ENCODE results near the gene DRD4.
"Not testable (repeated sequence)": the region's sequence is repeated elsewhere in the genome, so short reads cannot be mapped to it uniquely, and the experiment has no call there.

DRD4 gene

GRCh38 chr11:645536-645935, 8.5 kb downstream of the DRD4 start:
- DNase-seq (ENCODE audit: low read depth): no peak

- no peak for DNase-seq (ENCODE audit: low read depth)
These were observed 9.1 kb downstream of the DRD4 start for GRCh38 chr11:646214-646613.

- DNase-seq (ENCODE audit: low read depth): not testable (repeated sequence)
These were observed 10.6 kb downstream of the DRD4 start for GRCh38 chr11:647672-648158.

GRCh38 chr11:650482-650881, 13.4 kb downstream of the DRD4 start:
- no peak for DNase-seq (ENCODE audit: low read depth)

GRCh38 chr11:653136-653535, 16.1 kb downstream of the DRD4 start:
- DNase-seq (ENCODE audit: low read depth): not testable (repeated sequence)

GRCh38 chr11:653837-654236, 16.8 kb downstream of the DRD4 start:
- DNase-seq (ENCODE audit: low read depth): no peak

- not testable (repeated sequence) for DNase-seq (ENCODE audit: low read depth)
These were observed 17.4 kb downstream of the DRD4 start for GRCh38 chr11:654444-654843.

- no peak for DNase-seq (ENCODE audit: low read depth)
These were observed 18.1 kb downstream of the DRD4 start for GRCh38 chr11:655036-655726.

- DNase-seq (ENCODE audit: low read depth): no peak
These were observed 19.4 kb downstream of the DRD4 start for GRCh38 chr11:656426-656825.

- no peak for DNase-seq (ENCODE audit: low read depth)
These were observed 19.8 kb downstream of the DRD4 start for GRCh38 chr11:656866-657265.

- no peak for DNase-seq (ENCODE audit: low read depth)
These were observed 20.6 kb downstream of the DRD4 start for GRCh38 chr11:657691-658126.

- DNase-seq (ENCODE audit: low read depth): no peak
These were observed 22.5 kb downstream of the DRD4 start for GRCh38 chr11:659532-660085.

- DNase-seq (ENCODE audit: low read depth): no peak
These were observed 23.2 kb downstream of the DRD4 start for GRCh38 chr11:660281-660680.

GRCh38 chr11:660681-661444, 23.8 kb downstream of the DRD4 start:
- DNase-seq (ENCODE audit: low read depth): no peak

GRCh38 chr11:662689-663274, 25.7 kb downstream of the DRD4 start:
- no peak for DNase-seq (ENCODE audit: low read depth)

GRCh38 chr11:665062-665703, 28.1 kb downstream of the DRD4 start:
- no peak for DNase-seq (ENCODE audit: low read depth)

- no peak for DNase-seq (ENCODE audit: low read depth)
These were observed 28.7 kb downstream of the DRD4 start for GRCh38 chr11:665704-666281.

GRCh38 chr11:673866-674265, 36.8 kb downstream of the DRD4 start:
- no peak for DNase-seq (ENCODE audit: low read depth)

- no peak for DNase-seq (ENCODE audit: low read depth)
These were observed 37.3 kb downstream of the DRD4 start for GRCh38 chr11:674406-674805.

- DNase-seq (ENCODE audit: low read depth): no peak
These were observed 41.2 kb downstream of the DRD4 start for GRCh38 chr11:678297-678696.

- no peak for DNase-seq (ENCODE audit: low read depth)
These were observed 42.5 kb downstream of the DRD4 start for GRCh38 chr11:679271-680207.
